ENCODE results near the gene TMEM116.

The TMEM116 gene

GRCh38 chr12:111887926-111888745, 124.8 kb downstream of the TMEM116 start:
- DNase-seq: no peak

DNA sequence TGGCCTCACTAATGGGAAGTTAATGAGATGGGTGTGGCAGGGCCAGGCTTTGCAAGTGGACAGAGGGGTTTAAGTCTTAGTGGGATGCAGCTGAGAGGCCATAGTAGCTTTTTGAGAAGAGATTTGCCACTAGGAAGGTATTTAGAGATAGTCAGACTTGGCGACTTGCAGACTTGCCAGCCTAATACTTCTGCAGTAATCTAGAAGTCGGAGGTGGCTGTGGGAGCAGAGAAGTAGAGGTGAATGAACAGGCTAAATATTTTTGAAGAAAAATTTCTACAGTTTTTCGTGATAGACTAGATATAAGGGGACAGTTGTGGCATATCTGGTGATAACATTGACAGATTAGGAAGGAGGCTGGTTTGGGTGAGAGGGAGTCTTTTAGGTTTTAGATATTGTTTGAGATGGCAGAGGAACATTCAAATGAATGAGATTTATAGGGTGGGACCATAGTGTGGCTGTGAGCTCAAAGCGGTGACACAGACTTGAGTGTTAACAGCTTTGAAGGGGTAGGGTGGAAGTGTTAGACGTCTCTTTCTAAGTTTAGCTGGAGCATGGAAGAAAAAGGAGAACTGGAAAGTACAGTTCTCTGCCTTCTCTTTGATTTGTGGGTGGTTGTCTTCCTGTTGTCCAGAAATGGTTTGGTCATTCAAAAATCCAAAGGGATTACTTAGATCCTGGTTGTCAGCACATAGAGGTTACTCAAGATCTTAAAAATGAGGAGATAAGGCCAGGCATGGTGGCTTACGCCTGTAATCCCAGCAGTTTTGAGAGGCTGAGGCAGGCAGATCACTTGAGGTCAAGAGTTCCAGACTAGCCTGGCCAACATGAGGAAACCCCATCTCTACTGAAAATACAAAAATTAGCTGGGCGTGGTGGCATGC, 126.1 kb downstream of the TMEM116 start:
- no peak for DNase-seq

GRCh38 chr12:111881716-111882115, 131.2 kb downstream of the TMEM116 start:
- DNase-seq: no peak

Measured in right hindlimb (tissue), 1 donor.